Activated T-cell treated with anti-CD3 and anti-CD28 coated beads, Interleukin-2, amount 50 U/mL, for 48 hours (primary cell): ENCODE results near the gene MBTD1.
"Not testable (repeated sequence)": the region's sequence is repeated elsewhere in the genome, so short reads cannot be mapped to it uniquely, and the experiment has no call there.

Experiments used
- DNase-seq, 2 experiments: peaks; one replicate each; pipeline ENCODE4 v3.0.0-alpha.2; 2020

Gene MBTD1

GRCh38 chr17:51251010-51251409 lies 8.8 kb downstream of the MBTD1 start:
- DNase-seq, result no peak

- no peak for DNase-seq
Observed at GRCh38 chr17:51250314-51250840, 9.5 kb downstream of the MBTD1 start.

GRCh38 chr17:51245535-51245934 lies 14.3 kb downstream of the MBTD1 start:
- DNase-seq, result no peak

GRCh38 chr17:51244041-51244440 lies 15.8 kb downstream of the MBTD1 start:
- DNase-seq, result no peak

GRCh38 chr17:51240275-51240674 lies 19.6 kb downstream of the MBTD1 start:
- DNase-seq, result no peak

GRCh38 chr17:51238255-51238887 lies 21.5 kb downstream of the MBTD1 start:
- no peak for DNase-seq

GRCh38 chr17:51234162-51234561 lies 25.7 kb downstream of the MBTD1 start:
- DNase-seq, result no peak

GRCh38 chr17:51231999-51232398 lies 27.9 kb downstream of the MBTD1 start:
- no peak for DNase-seq

GRCh38 chr17:51230306-51230705 lies 29.5 kb downstream of the MBTD1 start:
- no peak for DNase-seq

GRCh38 chr17:51229889-51230288 lies 30.0 kb downstream of the MBTD1 start:
- DNase-seq, result no peak

- DNase-seq, result no peak
Observed at GRCh38 chr17:51228161-51228560, 31.7 kb downstream of the MBTD1 start.

- not testable (repeated sequence) for DNase-seq
Observed at GRCh38 chr17:51225523-51225922, 34.3 kb downstream of the MBTD1 start.

GRCh38 chr17:51224402-51225262 lies 35.2 kb downstream of the MBTD1 start:
- DNase-seq, result no peak

GRCh38 chr17:51221322-51221721 lies 38.5 kb downstream of the MBTD1 start:
- no peak for DNase-seq

- DNase-seq, result no peak
Observed at GRCh38 chr17:51217946-51218345, 41.9 kb downstream of the MBTD1 start.

- DNase-seq, result no peak
Observed at GRCh38 chr17:51214920-51215319, 44.9 kb downstream of the MBTD1 start.

GRCh38 chr17:51203838-51204237 lies 56.0 kb downstream of the MBTD1 start:
- DNase-seq, result no peak

- DNase-seq, result no peak
Observed at GRCh38 chr17:51200846-51201245, 59.0 kb downstream of the MBTD1 start.

GRCh38 chr17:51200295-51200694 lies 59.6 kb downstream of the MBTD1 start:
- no peak for DNase-seq

- no peak for DNase-seq
Observed at GRCh38 chr17:51197754-51198153, 62.1 kb downstream of the MBTD1 start.

GRCh38 chr17:51191895-51192294 lies 68.0 kb downstream of the MBTD1 start:
- no peak for DNase-seq

GRCh38 chr17:51189628-51190027 lies 70.2 kb downstream of the MBTD1 start:
- DNase-seq, result no peak

GRCh38 chr17:51189162-51189561 lies 70.7 kb downstream of the MBTD1 start:
- no peak for DNase-seq

GRCh38 chr17:51188271-51188833 lies 71.5 kb downstream of the MBTD1 start:
- DNase-seq, result no peak
